ENCODE measurements around the gene CLDN1.
"Not testable (repeated sequence)": the region's sequence is repeated elsewhere in the genome, so short reads cannot be mapped to it uniquely, and the experiment has no call there.

CLDN1 gene

DNA sequence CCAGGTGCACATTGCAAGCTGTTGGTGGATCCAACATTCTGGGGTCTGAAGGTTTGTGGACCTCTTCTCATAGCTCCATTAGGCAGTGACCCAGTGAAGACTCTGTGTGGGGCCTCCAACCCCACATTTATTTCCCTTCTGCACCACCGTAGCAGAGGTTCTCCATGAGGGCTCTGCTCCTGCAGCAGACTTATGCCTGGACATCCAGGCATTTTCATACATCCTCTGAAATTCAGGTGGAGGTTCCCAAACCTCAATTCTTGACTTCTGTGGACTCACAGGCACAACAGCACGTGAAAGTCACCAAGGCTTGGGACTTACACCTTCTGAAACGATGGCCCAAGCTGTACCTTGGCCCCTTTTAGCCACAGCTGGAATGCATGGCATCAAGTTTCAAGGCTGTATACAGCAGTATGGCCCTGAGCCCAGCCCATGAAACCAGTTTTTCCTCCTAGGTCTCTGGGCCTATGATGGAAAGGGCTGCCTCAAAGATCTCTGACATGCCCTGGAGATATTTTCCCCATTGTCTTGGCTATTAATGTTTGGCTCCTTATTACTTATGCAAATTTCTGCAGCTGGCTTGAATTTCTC is 30.2 kb downstream of the CLDN1 start:
- FAIRE-seq, result no peak

DNA sequence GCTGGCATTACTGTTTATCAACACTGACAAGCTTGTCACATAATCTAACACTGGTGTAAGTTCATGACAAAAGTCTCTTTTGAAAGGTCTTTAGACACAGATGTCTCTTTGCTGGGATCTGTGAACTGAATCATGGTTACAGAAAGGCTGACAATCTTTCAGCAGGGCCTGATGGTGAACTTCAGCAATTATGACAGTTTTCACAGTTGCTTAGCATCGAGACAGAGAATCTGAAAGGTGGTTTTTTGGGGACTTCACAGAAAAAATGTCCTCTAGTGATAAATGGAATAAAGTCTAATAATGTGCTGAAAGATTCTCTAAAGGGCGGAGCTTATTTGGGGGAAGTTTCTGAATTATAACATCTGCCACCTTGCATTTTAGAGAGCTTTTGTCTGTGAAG is 32.3 kb downstream of the CLDN1 start:
- FAIRE-seq, result no peak

DNA sequence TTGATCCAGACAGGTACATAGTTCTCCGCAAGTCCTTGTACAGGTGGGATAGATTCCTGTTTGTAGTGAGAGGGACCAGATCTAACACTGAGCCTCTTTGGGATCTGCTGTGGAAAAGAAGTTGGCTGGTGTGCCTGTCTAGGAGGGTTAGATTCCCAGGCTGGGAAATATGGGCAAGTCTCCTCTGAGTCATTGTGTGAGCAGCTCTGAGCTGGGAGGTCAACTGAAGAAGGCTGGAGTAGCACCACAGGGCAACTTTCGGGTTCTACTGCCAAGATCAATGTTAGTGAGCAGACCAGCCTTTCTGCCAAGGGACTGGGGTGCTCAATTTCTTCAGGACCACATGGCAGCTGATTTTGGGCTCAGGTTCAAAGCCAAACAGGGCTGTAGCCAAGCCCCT is 33.4 kb downstream of the CLDN1 start:
- FAIRE-seq, result no peak

DNA sequence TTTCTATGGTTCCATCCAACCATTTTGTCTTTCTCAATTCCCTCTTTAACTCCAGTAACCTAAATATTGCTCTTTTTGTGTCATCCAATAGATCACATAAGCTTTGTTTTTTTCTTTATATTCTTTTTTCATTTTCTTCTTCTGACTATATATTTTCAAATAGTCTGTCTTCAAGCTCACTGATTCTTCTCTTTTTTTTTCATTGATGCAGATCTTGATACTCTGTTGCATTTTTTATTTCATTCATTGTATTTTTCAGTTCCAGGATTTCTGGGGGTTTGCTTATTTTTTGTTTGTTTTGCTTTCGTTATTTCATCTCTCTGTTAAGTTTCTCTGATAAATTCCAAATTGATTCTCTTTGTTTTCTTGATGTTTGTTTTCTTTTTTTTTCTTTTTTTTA is 36.2 kb downstream of the CLDN1 start:
- no peak for FAIRE-seq

DNA sequence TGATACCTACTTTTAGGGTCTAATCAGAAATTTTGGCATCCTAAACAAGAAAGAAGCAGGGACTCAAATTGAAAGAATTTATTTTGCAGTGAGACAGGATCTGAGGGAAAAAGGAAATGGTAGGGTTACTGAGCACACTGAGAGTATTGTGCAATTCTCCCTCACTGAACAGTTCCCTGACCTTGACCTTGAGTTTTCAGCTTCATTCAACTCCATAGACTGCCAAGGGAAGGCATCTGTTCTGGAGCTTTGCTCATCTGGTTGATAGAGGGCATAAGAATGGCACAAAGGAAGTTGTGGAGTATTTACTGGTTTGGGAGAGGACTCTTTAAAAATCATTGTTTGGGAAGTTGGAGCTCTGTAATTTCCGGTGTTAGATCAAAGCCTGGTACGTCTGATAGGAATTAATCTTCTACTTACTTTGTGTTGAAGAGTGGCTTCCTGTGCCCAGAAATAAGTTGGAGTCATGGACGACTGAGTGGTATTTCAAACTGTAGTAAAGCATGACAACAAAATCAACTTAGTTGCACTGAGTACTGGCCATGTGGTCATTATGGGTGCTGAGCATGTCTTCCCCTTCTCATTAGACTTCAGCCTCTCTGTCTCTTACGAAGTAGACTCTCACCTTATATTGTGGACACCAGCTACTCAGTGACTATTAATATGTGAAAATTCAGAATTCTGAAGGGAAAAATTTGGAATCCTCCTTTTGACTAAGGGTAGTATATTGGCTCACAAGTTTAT is 40.8 kb downstream of the CLDN1 start:
- FAIRE-seq, result no peak

DNA sequence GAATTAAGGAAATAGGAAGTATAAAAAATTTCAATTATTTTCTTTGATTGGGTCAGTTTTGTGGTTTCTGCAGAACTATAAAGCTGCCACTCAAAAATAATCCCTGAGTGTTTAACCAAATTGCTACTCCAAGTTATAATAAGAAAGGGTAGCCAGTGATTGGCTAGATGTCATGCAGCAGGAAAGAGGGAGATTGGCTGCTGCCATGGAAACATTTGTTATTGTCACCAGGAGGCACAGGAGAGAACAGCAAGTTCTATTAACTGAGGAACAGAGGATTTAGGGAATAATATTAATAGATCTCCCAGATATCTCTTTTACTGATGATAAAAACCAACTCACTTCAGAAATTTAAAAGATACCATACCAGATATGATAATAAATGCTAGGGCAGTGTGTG is 42.6 kb downstream of the CLDN1 start:
- no peak for FAIRE-seq

DNA sequence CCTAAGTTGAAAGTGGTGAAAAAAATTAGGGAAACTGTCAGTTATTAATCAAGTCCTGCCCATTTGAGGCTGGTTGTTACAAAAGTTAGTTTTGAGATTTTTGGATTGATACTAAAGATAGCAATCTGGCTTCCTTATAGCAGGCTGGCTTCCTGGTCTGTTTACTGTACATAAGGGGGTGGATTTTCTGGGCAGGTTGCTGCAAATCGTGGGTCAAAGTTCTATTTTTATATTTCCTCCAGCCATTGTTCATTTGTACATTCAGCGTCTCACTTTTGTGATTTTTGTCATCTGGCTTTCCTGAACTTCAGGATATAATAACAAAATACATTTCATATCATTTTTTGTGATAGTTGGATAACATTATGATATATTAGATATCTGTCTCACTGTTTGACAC is 49.5 kb downstream of the CLDN1 start:
- no peak for FAIRE-seq

DNA sequence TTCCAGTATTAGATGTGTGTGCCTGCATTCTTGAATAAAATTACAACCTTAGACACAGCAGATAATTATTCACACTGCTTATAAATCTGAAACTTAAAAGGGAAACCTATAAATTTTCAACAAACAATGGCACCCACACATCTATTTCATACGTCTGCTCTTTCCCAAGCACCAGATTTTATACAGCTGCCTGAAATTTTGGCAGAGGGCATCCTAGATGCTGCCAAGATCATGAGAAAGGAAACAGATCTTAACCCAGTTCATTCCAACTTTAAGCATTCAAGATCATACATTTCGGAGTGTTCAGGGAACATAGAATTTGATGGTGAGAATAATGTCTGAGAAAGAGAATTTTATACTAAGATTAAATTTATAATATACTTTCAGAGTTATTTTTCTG is 53.1 kb downstream of the CLDN1 start:
- FAIRE-seq, result no peak

DNA sequence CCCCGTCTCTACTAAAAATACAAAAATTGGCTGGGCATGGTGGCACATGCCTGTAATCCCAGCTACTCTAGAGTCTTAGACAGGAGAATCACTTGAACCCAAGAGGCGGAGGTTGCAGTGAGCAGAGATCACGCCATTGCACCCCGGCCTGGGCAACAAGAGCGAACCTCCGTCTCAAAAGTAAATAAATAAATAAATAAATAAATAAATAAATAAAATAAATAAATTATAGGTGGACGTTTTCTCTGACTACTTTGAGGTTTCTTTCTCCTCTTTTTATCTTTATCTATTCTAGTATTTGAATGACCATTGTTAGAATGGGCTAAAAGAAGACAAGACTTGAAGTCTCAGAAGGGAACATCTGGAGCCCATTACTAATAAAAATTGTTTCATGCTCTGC is 54.8 kb downstream of the CLDN1 start:
- FAIRE-seq, result not testable (repeated sequence)

DNA sequence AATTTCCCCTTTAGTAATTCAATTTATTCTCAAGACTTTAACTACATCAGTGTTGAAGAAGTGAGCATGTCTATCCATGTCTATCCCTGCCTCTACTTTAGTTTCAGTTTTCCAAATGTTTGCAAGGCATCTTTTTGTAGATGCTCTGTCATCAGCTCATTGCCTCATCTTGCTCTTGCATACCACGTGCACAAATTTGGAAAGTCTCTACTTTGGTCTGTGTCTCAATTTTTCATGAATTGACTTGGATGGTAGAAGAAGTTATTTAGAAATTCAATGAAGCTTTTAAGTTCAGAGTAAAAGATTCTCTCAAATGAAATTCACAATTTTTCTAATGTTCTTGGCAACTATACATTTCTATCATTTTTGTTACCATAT is 55.3 kb downstream of the CLDN1 start:
- no peak for FAIRE-seq

DNA sequence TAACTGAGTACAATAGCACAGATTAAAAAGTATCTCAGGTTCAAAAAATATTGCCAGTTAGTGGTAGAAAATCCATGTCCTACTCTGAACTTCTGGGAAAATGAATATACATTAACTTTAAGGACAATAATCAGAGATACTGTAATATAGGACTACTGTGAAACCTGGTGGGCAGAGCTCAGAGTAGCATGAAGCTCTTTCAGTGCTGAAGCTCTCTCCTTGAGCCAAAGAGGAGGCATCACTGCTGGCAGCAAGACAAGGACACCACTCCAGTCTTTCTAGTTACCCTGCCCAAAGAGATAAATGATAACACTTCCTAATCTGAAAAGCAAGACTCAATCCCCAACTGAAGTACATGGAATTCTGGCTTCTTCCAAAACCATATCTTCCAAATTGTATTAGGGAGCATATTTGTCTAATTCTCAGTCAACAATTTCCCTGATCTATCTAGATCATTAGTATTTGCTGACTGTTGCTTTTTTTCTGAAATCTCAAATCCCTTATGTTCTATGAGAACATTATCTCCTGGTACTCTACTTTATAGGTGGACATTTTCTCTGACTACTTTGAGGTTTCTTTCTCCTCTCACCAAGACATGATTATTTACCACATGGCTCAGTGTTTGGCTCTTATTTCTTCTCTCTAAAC is 55.9 kb downstream of the CLDN1 start:
- FAIRE-seq, result no peak

DNA sequence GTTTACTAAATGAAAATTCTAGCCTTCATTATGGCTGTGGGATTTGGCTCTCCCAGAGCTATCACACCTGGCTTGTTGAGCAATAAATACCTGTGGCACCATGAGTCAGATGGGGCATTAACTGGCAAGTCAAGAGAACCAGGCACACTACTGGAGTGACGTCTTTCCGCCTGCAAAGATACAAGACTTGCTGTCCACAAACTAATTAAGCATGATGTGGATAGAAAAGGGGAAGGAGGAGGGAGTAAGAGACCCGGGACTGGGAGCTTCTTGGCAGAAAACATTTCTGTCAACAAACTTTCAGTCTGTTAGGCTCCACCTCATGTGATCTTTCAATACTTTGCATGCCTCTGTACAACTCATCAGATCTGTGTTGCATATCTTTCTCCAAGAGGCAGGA is 56.5 kb downstream of the CLDN1 start:
- no peak for FAIRE-seq

DNA sequence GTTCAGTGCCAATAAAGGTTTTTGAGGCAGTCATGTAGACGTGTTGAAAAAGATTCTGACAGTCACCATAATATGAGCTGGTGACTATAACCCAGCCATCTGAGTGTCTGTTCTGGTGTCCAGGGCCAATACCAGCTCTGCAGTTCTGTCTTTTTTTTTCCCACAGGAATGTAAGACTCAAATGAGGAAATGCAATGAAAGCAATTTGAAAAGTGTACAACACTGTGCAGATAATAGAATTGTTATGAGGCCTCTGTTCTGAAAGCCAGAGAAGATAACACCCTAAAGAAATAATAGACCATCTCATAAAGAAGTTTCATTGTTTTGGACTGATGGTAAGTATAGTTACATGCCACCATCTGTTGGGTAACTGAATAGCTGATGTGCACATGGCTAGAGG is 57.1 kb downstream of the CLDN1 start:
- FAIRE-seq, result no peak

DNA sequence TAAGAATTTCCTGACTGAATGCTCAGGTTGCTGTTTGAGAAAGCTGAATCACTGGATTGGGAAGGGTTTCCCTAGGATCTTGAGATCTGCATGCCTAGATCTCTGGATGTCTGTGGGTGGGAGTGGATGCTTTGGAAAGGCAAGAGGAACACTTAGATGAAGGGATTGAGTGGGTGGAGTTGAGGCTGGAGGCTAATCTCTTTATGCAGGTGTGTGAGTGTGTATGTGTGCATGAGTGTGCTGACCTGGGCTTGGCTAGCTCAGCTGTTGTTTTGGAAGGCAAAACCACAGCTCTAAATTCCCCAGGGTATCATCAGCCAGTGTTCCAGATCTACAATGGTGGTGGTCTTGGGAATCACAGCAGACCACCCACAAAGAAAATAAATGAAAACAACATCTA is 60.5 kb downstream of the CLDN1 start:
- no peak for FAIRE-seq

DNA sequence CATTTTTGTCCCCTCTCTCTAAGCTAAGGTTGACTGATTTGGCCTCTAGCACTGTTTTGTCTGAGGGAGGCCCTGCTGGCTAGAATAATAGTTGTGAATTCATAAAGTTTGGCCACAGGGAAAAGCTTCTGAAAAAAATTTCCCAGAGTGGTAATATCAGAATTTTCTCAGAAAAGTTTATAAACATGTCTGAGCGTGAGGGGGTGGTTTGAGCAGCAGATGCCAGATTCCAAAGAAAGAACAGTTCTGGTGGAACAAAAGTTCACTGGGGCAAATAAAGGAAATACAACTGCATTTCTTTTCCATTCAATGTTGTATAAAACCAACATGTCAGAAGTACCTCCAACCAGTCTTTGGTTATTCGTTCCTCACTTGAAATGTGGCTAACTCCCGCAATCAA is 61.2 kb downstream of the CLDN1 start:
- no peak for FAIRE-seq

DNA sequence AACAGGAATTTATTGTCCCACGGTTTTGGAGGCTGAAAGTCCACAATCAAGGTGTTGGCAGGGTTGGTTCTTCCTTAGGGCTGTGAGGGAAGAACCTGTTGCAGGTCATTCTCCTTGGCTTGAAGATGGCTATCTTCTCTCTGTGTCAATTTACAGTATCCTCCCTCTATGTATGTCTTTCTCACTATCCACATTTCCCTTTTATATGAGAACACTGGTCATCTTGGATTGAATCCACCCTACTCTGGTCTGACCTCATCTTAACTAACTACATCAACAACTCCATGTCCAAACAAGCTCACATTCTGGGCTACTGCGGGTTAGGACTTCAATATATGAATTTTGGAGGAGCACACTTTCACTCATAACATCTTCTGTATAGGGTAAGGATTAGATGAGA is 61.9 kb downstream of the CLDN1 start:
- FAIRE-seq, result no peak

DNA sequence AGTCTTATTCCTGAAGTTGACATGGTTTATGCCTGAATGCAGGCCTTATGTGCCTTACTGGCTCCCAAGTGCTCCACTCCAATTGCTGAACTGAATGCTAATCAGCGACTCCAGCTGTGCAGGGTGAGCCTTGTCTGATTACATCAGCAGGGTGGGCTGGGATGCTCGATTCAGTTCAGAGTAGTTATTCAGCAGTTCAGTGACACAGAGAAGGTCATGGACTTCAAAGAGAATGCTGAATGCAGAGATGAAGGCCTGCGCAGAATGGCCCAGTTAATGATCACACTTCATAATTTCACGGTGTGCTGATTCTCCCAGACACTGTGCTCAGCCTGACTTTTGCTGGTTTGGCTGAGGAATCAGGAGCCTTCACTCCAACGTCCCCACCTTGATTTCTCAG is 63.6 kb downstream of the CLDN1 start:
- no peak for FAIRE-seq
